Testis (tissue), 2 donors: ENCODE measurements around the gene TTLL7.

Source experiments
- POLR2A ChIP-seq: fragments of 450-650 bp; IDR thresholded peaks from one replicate; pipeline ENCODE4 v1.6.1; 2017; ENCODE audit warnings: antibody characterized with exemption, mild to moderate bottlenecking, moderate library complexity
- TF ChIP-seq, protein P1 (sequence below), 3 experiments: fragments of 450-650 bp in 2 of 3; fragments of 200-600 bp in 1 of 3; sonication (generic) in 1 of 3; IDR thresholded peaks; one replicate each; pipeline ENCODE4 v1.5.1; 2016 to 2019; ENCODE audit warnings: antibody characterized with exemption in 3 of 3, mild to moderate bottlenecking in 2 of 3, moderate library complexity in 1 of 3

DNA sequence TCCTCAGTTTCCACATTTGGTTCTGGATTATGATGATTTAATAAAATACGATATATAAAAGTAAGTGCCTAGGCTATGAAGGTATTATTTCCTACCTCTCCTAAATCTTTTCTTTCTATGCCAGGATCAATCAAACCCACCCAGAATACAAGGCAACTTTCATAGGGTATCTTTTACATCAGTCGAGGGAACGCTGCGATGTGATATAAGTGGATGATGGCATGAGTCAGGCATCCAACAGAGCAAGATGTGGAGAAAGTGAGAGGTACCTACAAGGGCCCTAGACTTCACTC lies 781 bp downstream of the TTLL7 start:
- TF ChIP-seq, protein P1, sequence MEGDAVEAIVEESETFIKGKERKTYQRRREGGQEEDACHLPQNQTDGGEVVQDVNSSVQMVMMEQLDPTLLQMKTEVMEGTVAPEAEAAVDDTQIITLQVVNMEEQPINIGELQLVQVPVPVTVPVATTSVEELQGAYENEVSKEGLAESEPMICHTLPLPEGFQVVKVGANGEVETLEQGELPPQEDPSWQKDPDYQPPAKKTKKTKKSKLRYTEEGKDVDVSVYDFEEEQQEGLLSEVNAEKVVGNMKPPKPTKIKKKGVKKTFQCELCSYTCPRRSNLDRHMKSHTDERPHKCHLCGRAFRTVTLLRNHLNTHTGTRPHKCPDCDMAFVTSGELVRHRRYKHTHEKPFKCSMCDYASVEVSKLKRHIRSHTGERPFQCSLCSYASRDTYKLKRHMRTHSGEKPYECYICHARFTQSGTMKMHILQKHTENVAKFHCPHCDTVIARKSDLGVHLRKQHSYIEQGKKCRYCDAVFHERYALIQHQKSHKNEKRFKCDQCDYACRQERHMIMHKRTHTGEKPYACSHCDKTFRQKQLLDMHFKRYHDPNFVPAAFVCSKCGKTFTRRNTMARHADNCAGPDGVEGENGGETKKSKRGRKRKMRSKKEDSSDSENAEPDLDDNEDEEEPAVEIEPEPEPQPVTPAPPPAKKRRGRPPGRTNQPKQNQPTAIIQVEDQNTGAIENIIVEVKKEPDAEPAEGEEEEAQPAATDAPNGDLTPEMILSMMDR (IDR thresholded peaks at IDR 0.05): no peak
- TF ChIP-seq POLR2A: no peak
